Pancreas (tissue), 10 donors: Measurements from ENCODE around the gene NEK7. TPM values are rescaled to one million over a fixed set of nuclear protein-coding genes. Genes with fewer than 3 reads are reported as not detected.

Experiments used
- ATAC-seq, 4 donors: fragments of 200-7000 bp; cut with Tn5 transposase; one replicate each; pipeline versions ENCODE4 v1.8.0 to v1.9.1; 2020; ENCODE audit warnings: mild to moderate bottlenecking in 4 of 4, moderate library complexity in 4 of 4
- DNase-seq, 6 donors: peaks; one replicate each; pipeline ENCODE4 v3.0.0-alpha.2; 2020
- FAIRE-seq: peaks from 2 replicates; lab custom pipeline; 2012; peaks lifted over from hg19 to GRCh38; lab: Jason Lieb, UNC
- H3K27ac ChIP-seq, 4 donors: fragments of 200-600 bp; sonication (generic); 1 replicate in 3 of 4; 2 replicates in 1 of 4; pipeline versions ENCODE4 v1.5.0 to v1.8.0; 2020
- H3K27me3 ChIP-seq, 4 donors: fragments of 200-600 bp; one replicate each; pipeline ENCODE4 v1.8.0; 2021
- H3K36me3 ChIP-seq, 3 donors: fragments of 200-600 bp; sonication (generic) in 1 of 3; one replicate each; pipeline versions ENCODE4 v1.5.0 to v1.8.0; 2020 to 2021
- H3K4me1 ChIP-seq, 3 donors: fragments of 200-600 bp; one replicate each; pipeline ENCODE4 v1.8.0; 2021
- H3K4me3 ChIP-seq, 4 donors: fragments of 200-600 bp; sonication (generic) in 2 of 4; one replicate each; pipeline versions ENCODE4 v1.5.0 to v1.8.0; 2020 to 2021
- H3K9me3 ChIP-seq, 4 donors: fragments of 200-600 bp; one replicate each; pipeline ENCODE4 v1.8.0; 2021
- CTCF ChIP-seq, 4 donors: fragments of 200-600 bp; sonication (generic) in 3 of 4; IDR thresholded peaks; one replicate each; pipeline versions ENCODE4 v1.5.0 to v1.8.0; 2021; ENCODE audit warnings: antibody characterized with exemption in 4 of 4
- WGBS, 2 donors: extraction: QIAGEN DNeasy Blood & Tissue Kit; methylation state at CpG; one replicate each; pipeline ENCODE4 v1.1.7; 2013; 5-methylcytosine and 5-hydroxymethylcytosine counted together
- intact Hi-C, 3 donors: fragments of 100-400 bp; cut with DNase I; formaldehyde crosslinking; loops; one replicate each; pipeline versions ENCODE4 v1.11.1 to v1.14.2; 2022
- polyA plus RNA-seq, 2 donors: library from polyadenylated mRNA; stranded (reverse); fragments of 200-250 nt; gene quantifications; one replicate each; pipeline ENCODE4 v1.2.3, GENCODE V29; 2013
- total RNA-seq, 6 donors: library from RNA; stranded (reverse); fragmentation: NEBNext Ultra II Directional in 4 of 6; extraction: Animal tissue kit (Norgen Biotek cat#: 25700) in 4 of 6; gene quantifications; one replicate each; pipeline versions ENCODE4 v1.2.1 to v1.2.4, GENCODE V29; 2021 to 2023
- donor health status: healthy with polysubstance abuse.
- donor health status: DM: no; HTN: no; CAD: no; lungs with moderate emphysema.
- donor health status: DM: no; HTN: no; CAD: no.
- donor health status: control.
- donor health status: control.
- donor health status: Bipolar disorder and iron deficiency.
- donor health status: DM: yes; HTN: yes; CAD: no.
- donor health status: DM: no; HTN: no; CAD: no.
- donor health status: DM: no; HTN: no; CAD: no.
- donor health status: DM: yes; HTN: yes; CAD: no.

Gene NEK7
- total and polyA plus RNA-seq, 8 donors = 8.0 to 36.3 (median 20.9) TPM

- DNase-seq (no peak), FAIRE-seq (no peak), ATAC-seq (no peak)
- intact Hi-C loops = no loop called here
- H3K4me3 ChIP-seq = no peak overlapping the region
- 85 to 90% methylated on average over 3 of the region's 3 CpGs for WGBS, 2 donors
- no peak overlapping the region for H3K27ac ChIP-seq
- H3K36me3 ChIP-seq = no peaks in the 10 kb centered on the region
- no peaks in the 10 kb centered on the region for H3K9me3 ChIP-seq
- H3K27me3 ChIP-seq = no peaks in the 10 kb centered on the region
- TF ChIP-seq CTCF (IDR thresholded peaks at IDR 0.05) = no peak
- H3K4me1 ChIP-seq = peaks cover 0 to 6% (median 0%) of the 10 kb centered on the region in 3 donors
Observed at GRCh38 chr1:198361237-198361767, 204.5 kb downstream of the NEK7 start.

- intact Hi-C loops = no loop called here
- Histone ChIP-seq H3K27me3 (no peaks in the 10 kb centered on the region), H3K4me1 (peaks cover 0 to 6% (median 0%) of the 10 kb centered on the region in 3 donors), H3K27ac (no peak overlapping the region), H3K36me3 (no peaks in the 10 kb centered on the region), H3K9me3 (no peaks in the 10 kb centered on the region), H3K4me3 (no peak overlapping the region)
- no peak for ATAC-seq
- peak; percentile 37 for FAIRE-seq
- WGBS, 2 donors = 69 to 80% methylated on average over 3 of the region's 3 CpGs
- TF ChIP-seq CTCF (IDR thresholded peaks at IDR 0.05) = no peak
- no peak for DNase-seq
Observed at GRCh38 chr1:198363625-198364151, 206.9 kb downstream of the NEK7 start.

- TF ChIP-seq CTCF (IDR thresholded peaks at IDR 0.05) = no peak
- ATAC-seq (no peak), FAIRE-seq (no peak), DNase-seq (no peak)
- H3K36me3 ChIP-seq = no peaks in the 10 kb centered on the region
- WGBS, 2 donors = 20% methylated on average over 2 of the region's 2 CpGs
- H3K9me3 ChIP-seq = no peaks in the 10 kb centered on the region
- H3K27me3 ChIP-seq = no peaks in the 10 kb centered on the region
- peaks cover 0 to 6% (median 0%) of the 10 kb centered on the region in 3 donors for H3K4me1 ChIP-seq
- intact Hi-C loops = no loop called here
- no peak overlapping the region for H3K27ac ChIP-seq
- no peak overlapping the region for H3K4me3 ChIP-seq
Observed at GRCh38 chr1:198364471-198364870, 207.7 kb downstream of the NEK7 start.

GRCh38 chr1:198367296-198367695 is 210.5 kb downstream of the NEK7 start:
- Histone ChIP-seq H3K27ac (no peak overlapping the region), H3K4me3 (no peak overlapping the region), H3K9me3 (no peaks in the 10 kb centered on the region), H3K27me3 (no peaks in the 10 kb centered on the region), H3K4me1 (peaks cover 0 to 6% (median 0%) of the 10 kb centered on the region in 3 donors), H3K36me3 (no peaks in the 10 kb centered on the region)
- TF ChIP-seq CTCF (IDR thresholded peaks at IDR 0.05) = no peak
- DNase-seq (no peak), FAIRE-seq (no peak), ATAC-seq (no peak)
- intact Hi-C loops = no loop called here
- 52 to 80% methylated on average over 1 of the region's 1 CpG for WGBS, 2 donors

GRCh38 chr1:198370996-198371395 is 214.2 kb downstream of the NEK7 start:
- 58 to 63% methylated on average over 1 of the region's 1 CpG for WGBS, 2 donors
- no peak for FAIRE-seq
- intact Hi-C loops = no loop called here

More at GRCh38 chr1:198370996-198371395, 214.2 kb downstream of the NEK7 start:
- no peak for TF ChIP-seq CTCF (IDR thresholded peaks at IDR 0.05)
- no peak for DNase-seq
- Histone ChIP-seq H3K9me3 (no peaks in the 10 kb centered on the region), H3K27me3 (no peaks in the 10 kb centered on the region), H3K36me3 (no peaks in the 10 kb centered on the region), H3K27ac (no peak overlapping the region), H3K4me3 (no peak overlapping the region), H3K4me1 (no peaks in the 10 kb centered on the region)
- no peak for ATAC-seq
